ENCODE measurements around the gene UBLCP1. TPM values are rescaled to one million over a fixed set of nuclear protein-coding genes. Genes with fewer than 3 reads are reported as not detected.

UBLCP1 gene
- total RNA-seq: 36.9 and 37.1 TPM in 2 replicates

GRCh38 chr5:159262859-159263568, at the start of gene UBLCP1:
Gene UBLCP1 (plus strand): TSS chr5:159263290. CDS start chr5:159268916, 5,626 bp downstream.
- Histone ChIP-seq H3K4me2 (ENCODE audit: insufficient read depth, low read length) (peak within 1 kb of the TSS; percentile 95), H2AFZ (ENCODE audit: low read length) (peak within 1 kb of the TSS; percentile 96), H4K20me1 (ENCODE audit: insufficient read depth, low read length) (no peaks in the 10 kb centered on the region), H3K4me1 (ENCODE audit: insufficient read depth, low read length) (peaks cover 13% of the 10 kb centered on the region), H3K36me3 (ENCODE audit: insufficient read depth, low read length) (no peaks in the 10 kb centered on the region), H3K4me3 (ENCODE audit: insufficient read depth, low read length) (peak within 1 kb of the TSS; percentile 89), H3K27ac (ENCODE audit: low read depth, low read length) (peak within 1 kb of the TSS; percentile 95), H3K79me2 (ENCODE audit: insufficient read depth, low read length) (peaks cover 56% of the 10 kb centered on the region), H3K27me3 (ENCODE audit: insufficient read depth, low read length) (no peaks in the 10 kb centered on the region), H3K9me3 (ENCODE audit: low read depth, low read length) (no peaks in the 10 kb centered on the region)
- peak; percentile 92 for DNase-seq (ENCODE audit: insufficient read length, low spot score, missing footprints)
- TF ChIP-seq CTCF (IDR thresholded peaks at IDR 0.05; ENCODE audit: extremely low read depth, low read depth, low read length): no peak

GRCh38 chr5:159214486-159215271, 48.4 kb upstream of the UBLCP1 start:
- H3K79me2 ChIP-seq (ENCODE audit: insufficient read depth, low read length): peaks cover under 1% of the 10 kb centered on the region
- peaks cover 3% of the 10 kb centered on the region for H3K4me1 ChIP-seq (ENCODE audit: insufficient read depth, low read length)
- no peak overlapping the region for H2AFZ ChIP-seq (ENCODE audit: low read length)
- no peak overlapping the region for H3K4me2 ChIP-seq (ENCODE audit: insufficient read depth, low read length)
- H3K9me3 ChIP-seq (ENCODE audit: low read depth, low read length): no peaks in the 10 kb centered on the region
- H3K27me3 ChIP-seq (ENCODE audit: insufficient read depth, low read length): no peaks in the 10 kb centered on the region
- no peaks in the 10 kb centered on the region for H3K36me3 ChIP-seq (ENCODE audit: insufficient read depth, low read length)
- no peaks in the 10 kb centered on the region for H4K20me1 ChIP-seq (ENCODE audit: insufficient read depth, low read length)
- no peak overlapping the region for H3K27ac ChIP-seq (ENCODE audit: low read depth, low read length)
- no peak for TF ChIP-seq CTCF (IDR thresholded peaks at IDR 0.05; ENCODE audit: extremely low read depth, low read depth, low read length)
- no peak overlapping the region for H3K4me3 ChIP-seq (ENCODE audit: insufficient read depth, low read length)
- DNase-seq (ENCODE audit: insufficient read length, low spot score, missing footprints): no peak

GRCh38 chr5:159215886-159216285, 47.2 kb upstream of the UBLCP1 start:
- Histone ChIP-seq H4K20me1 (ENCODE audit: insufficient read depth, low read length) (no peaks in the 10 kb centered on the region), H3K79me2 (ENCODE audit: insufficient read depth, low read length) (no peaks in the 10 kb centered on the region), H3K9me3 (ENCODE audit: low read depth, low read length) (no peaks in the 10 kb centered on the region), H3K4me2 (ENCODE audit: insufficient read depth, low read length) (no peak overlapping the region), H3K4me1 (ENCODE audit: insufficient read depth, low read length) (no peaks in the 10 kb centered on the region), H3K4me3 (ENCODE audit: insufficient read depth, low read length) (no peak overlapping the region), H3K27ac (ENCODE audit: low read depth, low read length) (no peak overlapping the region), H3K36me3 (ENCODE audit: insufficient read depth, low read length) (no peaks in the 10 kb centered on the region), H3K27me3 (ENCODE audit: insufficient read depth, low read length) (no peaks in the 10 kb centered on the region), H2AFZ (ENCODE audit: low read length) (no peak overlapping the region)
- TF ChIP-seq CTCF (IDR thresholded peaks at IDR 0.05; ENCODE audit: extremely low read depth, low read depth, low read length): no peak
- no peak for DNase-seq (ENCODE audit: insufficient read length, low spot score, missing footprints)

- Histone ChIP-seq H3K9me3 (ENCODE audit: low read depth, low read length) (no peaks in the 10 kb centered on the region), H3K27me3 (ENCODE audit: insufficient read depth, low read length) (no peaks in the 10 kb centered on the region), H3K79me2 (ENCODE audit: insufficient read depth, low read length) (no peaks in the 10 kb centered on the region), H3K4me2 (ENCODE audit: insufficient read depth, low read length) (no peak overlapping the region), H3K4me1 (ENCODE audit: insufficient read depth, low read length) (no peaks in the 10 kb centered on the region), H3K4me3 (ENCODE audit: insufficient read depth, low read length) (no peak overlapping the region), H3K36me3 (ENCODE audit: insufficient read depth, low read length) (no peaks in the 10 kb centered on the region), H4K20me1 (ENCODE audit: insufficient read depth, low read length) (no peaks in the 10 kb centered on the region), H2AFZ (ENCODE audit: low read length) (no peak overlapping the region), H3K27ac (ENCODE audit: low read depth, low read length) (no peak overlapping the region)
- DNase-seq (ENCODE audit: insufficient read length, low spot score, missing footprints): no peak
- TF ChIP-seq CTCF (IDR thresholded peaks at IDR 0.05; ENCODE audit: extremely low read depth, low read depth, low read length): no peak
Observed at GRCh38 chr5:159216454-159216853, 46.6 kb upstream of the UBLCP1 start.
